ENCODE data around the gene RNMT.
"Not testable (repeated sequence)": the region's sequence is repeated elsewhere in the genome, so short reads cannot be mapped to it uniquely, and the experiment has no call there.

RNMT gene

DNA sequence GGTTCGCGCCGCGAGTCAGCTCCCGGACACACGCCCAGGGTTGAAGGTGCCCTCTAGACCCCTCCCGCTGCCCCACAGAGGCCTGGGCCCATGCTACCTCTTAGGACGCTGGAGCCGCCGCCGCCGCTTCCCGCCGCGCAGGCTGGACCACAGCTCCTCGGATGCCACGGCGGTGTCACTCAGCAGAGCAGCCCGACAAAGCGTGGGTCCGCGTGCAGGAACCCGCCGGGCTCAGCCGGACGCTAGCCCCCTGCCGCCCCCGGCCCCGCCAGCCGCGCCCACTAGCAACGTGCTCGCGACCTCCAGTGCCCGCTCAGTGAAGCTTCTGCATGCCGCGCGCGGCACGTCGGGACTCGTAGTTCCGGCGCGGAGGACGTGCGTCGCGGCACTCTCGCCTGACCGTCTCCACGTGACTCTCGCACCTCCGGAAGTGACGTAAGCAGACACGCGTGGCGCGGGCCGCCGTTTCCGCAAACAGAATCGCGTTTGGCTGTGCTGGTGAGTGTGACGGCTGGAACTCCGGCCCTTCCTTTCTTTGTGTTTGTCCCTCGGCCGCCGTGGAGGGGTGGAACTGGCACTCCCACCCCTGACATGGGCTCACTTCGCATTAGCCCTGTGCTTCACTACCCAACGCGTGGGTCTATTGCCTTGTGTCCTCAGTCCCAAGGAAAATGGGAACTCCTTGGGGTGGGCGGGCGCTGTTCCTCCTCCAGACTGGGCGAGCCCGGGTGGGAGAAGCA lies at the start of gene RNMT, which contains the start of gene FAM210A:
TSS of gene RNMT (plus strand) at position 442 of the 740 bp plus-strand sequence. CDS start 4,845 bp downstream, outside the sequence.
TSS of gene FAM210A (minus strand) at position 327 of the 740 bp plus-strand sequence. CDS start 44,481 bp downstream, outside the sequence.
- H3K4me3 ChIP-seq (ENCODE audit: low read length) = peak within 1 kb of the TSS; percentile 94
- TF ChIP-seq, protein P1, sequence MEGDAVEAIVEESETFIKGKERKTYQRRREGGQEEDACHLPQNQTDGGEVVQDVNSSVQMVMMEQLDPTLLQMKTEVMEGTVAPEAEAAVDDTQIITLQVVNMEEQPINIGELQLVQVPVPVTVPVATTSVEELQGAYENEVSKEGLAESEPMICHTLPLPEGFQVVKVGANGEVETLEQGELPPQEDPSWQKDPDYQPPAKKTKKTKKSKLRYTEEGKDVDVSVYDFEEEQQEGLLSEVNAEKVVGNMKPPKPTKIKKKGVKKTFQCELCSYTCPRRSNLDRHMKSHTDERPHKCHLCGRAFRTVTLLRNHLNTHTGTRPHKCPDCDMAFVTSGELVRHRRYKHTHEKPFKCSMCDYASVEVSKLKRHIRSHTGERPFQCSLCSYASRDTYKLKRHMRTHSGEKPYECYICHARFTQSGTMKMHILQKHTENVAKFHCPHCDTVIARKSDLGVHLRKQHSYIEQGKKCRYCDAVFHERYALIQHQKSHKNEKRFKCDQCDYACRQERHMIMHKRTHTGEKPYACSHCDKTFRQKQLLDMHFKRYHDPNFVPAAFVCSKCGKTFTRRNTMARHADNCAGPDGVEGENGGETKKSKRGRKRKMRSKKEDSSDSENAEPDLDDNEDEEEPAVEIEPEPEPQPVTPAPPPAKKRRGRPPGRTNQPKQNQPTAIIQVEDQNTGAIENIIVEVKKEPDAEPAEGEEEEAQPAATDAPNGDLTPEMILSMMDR (conservative IDR thresholded peaks at IDR 0.05; ENCODE audit: low read depth, low read length) = no peak
- peak; percentile 88 for DNase-seq (ENCODE audit: low read depth)

DNA sequence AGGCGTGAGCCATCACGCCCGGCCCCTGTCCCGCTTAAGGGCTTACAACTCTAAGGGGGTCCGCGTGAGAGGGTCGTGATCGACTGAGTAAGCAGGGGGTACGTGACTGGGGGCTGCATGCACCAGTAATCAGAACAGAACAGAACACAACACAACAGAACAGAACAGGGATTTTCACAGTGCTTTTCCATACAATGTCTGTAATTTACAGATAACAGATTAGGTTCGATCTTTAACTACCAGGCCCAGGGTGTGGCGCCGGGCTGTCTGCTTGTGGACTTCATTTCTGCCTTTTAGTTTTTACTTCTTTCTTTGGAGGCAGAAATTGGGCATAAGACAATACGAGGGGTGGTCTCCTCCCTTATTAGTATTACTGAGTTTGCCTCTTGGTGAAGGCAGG lies 49.1 kb upstream of the RNMT start:
- not testable (repeated sequence) for DNase-seq (ENCODE audit: low read depth); H3K4me3 ChIP-seq (ENCODE audit: low read length)

DNA sequence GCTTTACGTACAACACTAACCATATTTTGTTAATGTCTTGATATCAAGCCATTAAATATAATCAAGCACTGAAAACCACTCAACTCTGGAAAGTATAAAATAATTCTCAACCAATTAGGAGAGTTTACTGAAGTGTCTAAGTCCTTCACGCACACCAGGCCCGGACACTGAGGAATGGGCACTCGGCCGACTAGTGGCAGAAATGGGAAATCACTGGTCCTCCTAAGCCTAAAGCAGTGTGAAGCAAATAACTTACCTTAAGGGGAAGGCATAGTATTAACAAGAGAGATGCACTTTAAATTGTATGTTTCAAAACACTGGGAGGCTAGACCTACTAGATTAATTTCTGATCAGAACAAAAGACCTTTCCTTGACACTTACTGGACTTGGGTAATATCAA lies 45.9 kb upstream of the RNMT start:
- H3K4me3 ChIP-seq (ENCODE audit: low read length) = no peak overlapping the region
- TF ChIP-seq, protein P1 (conservative IDR thresholded peaks at IDR 0.05; ENCODE audit: low read depth, low read length) = peak; percentile 39
- no peak for DNase-seq (ENCODE audit: low read depth)

DNA sequence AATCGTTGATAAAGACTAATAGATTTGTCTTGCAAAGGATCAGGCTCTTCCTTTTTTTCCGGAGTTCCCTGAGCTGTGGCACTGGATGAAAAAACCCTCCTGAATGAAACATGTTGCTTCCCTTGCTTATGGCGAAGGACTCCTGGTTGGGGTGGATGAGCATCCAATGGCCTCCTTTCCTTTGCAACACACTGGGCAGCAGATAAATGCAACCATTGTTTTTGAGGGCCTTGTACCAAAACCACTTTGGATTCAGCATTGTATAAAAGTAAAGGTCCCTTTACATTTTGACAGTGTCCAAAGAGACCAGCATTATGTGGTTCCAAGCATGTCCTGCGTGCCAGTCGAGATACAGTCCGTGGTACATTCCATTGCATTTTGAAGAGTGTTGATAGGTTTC lies 44.8 kb upstream of the RNMT start:
- DNase-seq (ENCODE audit: low read depth) = no peak

DNA sequence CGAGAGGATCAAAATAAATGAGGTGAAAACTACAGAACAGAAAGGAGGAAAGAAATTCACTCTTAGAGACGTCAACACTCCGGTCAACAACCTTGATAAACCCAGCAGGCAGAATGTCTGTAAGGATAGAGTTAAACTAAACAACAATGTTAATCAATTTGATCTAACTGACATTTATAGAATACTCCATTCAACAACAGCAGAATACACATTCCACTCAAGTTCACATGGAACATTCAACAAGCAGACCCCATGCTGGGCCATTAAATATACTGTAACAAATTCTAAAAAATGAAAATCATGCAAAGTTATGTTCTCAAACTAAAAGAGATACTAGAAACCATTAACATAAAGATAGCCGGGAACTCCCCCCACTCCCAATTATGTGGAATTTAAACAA lies 41.9 kb upstream of the RNMT start:
- no peak overlapping the region for H3K4me3 ChIP-seq (ENCODE audit: low read length)
- TF ChIP-seq, protein P1 (conservative IDR thresholded peaks at IDR 0.05; ENCODE audit: low read depth, low read length) = no peak
- no peak for DNase-seq (ENCODE audit: low read depth)

More for the DNA sequence above, 44.8 kb upstream of the RNMT start:
- no peak overlapping the region for H3K4me3 ChIP-seq (ENCODE audit: low read length)
- TF ChIP-seq, protein P1 (conservative IDR thresholded peaks at IDR 0.05; ENCODE audit: low read depth, low read length) = no peak

DNA sequence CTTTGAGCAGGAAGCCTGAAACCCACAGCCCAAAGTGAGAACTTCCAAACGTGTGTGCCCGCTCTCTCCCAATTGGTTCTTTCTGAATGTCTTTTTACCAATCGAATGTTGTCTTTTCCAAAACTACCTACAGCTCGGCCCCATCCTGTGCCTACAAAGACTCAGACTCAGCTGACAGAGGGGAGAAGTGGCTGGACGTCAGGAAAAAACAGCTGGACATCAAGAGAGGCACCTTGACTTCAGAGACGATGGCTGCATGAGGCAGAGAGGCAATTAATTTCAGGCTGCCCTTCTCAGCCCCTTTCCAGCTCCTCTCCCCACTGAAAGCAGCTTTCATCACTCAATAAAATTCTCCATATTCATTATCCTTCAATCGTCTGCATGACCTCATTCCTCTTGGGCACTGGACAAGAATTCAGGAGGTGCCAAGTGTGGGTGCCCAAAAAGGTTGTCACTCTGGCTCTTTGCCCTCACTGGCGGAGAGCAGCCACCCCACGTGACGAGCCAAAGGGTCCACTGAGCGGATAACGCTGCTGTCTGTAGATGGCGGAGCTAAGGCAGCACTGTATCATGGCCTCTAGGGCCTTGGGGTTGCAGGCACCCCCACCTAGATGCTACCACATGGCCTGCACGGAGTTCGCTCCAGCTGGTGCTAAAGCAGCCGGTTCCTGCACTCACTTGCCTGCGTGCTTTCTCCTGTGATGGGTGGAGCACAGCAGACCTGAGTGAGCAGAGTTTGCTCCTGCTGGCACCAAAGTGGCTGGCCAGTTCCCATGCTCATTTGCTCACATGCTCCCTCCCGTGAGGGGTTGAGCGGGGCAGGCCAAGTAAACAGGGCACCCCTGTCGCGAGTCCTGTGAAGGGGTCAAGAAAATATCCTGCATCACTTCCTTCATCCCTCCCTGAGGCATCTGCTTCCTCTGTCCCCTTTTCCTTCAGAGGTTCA lies 38.0 kb upstream of the RNMT start:
- DNase-seq (ENCODE audit: low read depth) = no peak
- no peak overlapping the region for H3K4me3 ChIP-seq (ENCODE audit: low read length)
- TF ChIP-seq, protein P1 (conservative IDR thresholded peaks at IDR 0.05; ENCODE audit: low read depth, low read length) = no peak

DNA sequence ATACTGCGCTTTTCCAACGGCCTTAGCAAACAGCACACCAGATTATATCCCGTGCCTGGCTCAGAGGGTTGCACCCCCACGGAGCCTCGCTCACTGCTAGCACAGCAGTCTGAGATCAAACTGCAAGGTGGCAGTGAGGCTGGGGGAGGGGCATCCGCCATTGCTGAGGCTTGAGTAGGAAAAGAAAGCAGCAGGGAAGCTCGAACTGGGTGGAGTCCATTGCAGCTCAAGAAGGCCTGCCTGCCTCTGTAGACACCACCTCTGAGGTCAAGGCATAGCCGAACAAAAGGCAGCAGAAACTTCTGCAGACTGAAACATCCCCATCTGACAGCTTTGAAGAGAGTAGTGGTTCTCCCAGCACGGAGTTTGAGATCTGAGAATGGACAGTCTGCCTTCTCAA lies 36.4 kb upstream of the RNMT start:
- not testable (repeated sequence) for DNase-seq (ENCODE audit: low read depth); H3K4me3 ChIP-seq (ENCODE audit: low read length)

DNA sequence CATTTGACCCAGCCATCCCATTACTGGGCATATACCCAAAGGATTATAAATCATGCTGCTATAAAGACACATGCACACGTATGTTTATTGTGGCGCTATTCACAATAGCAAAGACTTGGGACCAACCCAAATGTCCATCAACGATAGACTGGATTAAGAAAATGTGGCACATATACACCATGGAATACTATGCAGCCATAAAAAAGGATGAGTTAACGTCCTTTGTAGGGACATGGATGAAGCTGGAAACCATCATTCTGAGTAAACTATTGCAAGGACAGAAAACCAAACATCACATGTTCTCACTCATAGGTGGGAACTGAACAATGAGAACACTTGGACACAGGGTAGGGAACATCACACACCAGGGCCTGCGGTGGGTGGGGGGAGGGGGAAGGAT lies 31.1 kb upstream of the RNMT start:
- DNase-seq (ENCODE audit: low read depth); H3K4me3 ChIP-seq (ENCODE audit: low read length): not testable (repeated sequence)

Data from retinal pigment epithelial cell (primary cell).